Psoas muscle (tissue), 8 donors: ENCODE measurements around the gene LMO7. TPM values are rescaled to one million over a fixed set of nuclear protein-coding genes. Genes with fewer than 3 reads are reported as not detected.

Experiments
- ATAC-seq, 4 donors: fragments of 200-7000 bp; cut with Tn5 transposase; one replicate each; pipeline ENCODE4 v1.9.1; 2020; ENCODE audit warnings: moderate library complexity in 3 of 4, mild to moderate bottlenecking in 2 of 4
- DNase-seq, 2 donors: peaks; one replicate each; pipeline ENCODE4 v3.0.0-alpha.2; 2020
- H3K27ac ChIP-seq: fragments of 200-600 bp; one replicate; pipeline ENCODE4 v1.8.0; 2022
- H3K27me3 ChIP-seq, 3 donors: fragments of 200-600 bp in 1 of 3; one replicate each; pipeline versions ENCODE4 v1.6.1 to v1.8.0; 2013 to 2022; ENCODE audit warnings: low read length in 2 of 3, mild to moderate bottlenecking in 2 of 3, moderate library complexity in 1 of 3; ENCODE audit not compliant: insufficient read depth in 3 of 3
- H3K36me3 ChIP-seq, 2 donors: fragments of 200-600 bp in 1 of 2; one replicate each; pipeline versions ENCODE4 v1.6.1 to v1.8.0; 2013 to 2022; ENCODE audit warnings: low read depth in 1 of 2, mild to moderate bottlenecking in 1 of 2, moderate library complexity in 1 of 2; ENCODE audit not compliant: insufficient read depth in 1 of 2
- H3K4me1 ChIP-seq: fragments of 200-600 bp; one replicate; pipeline ENCODE4 v1.8.0; 2022
- H3K4me3 ChIP-seq: fragments of 200-600 bp; one replicate; pipeline ENCODE4 v1.8.0; 2022; ENCODE audit warnings: mild to moderate bottlenecking
- H3K9me3 ChIP-seq: fragments of 200-600 bp; one replicate; pipeline ENCODE4 v1.8.0; 2022
- WGBS, 3 donors: extraction: QIAGEN DNeasy Blood & Tissue Kit; methylation state at CpG; one replicate each; pipeline versions ENCODE4 v1.1.6 to v1.1.7; 2013; 5-methylcytosine and 5-hydroxymethylcytosine counted together
- intact Hi-C, 2 donors: fragments of 100-400 bp; cut with DNase I; formaldehyde crosslinking; loops; one replicate each; pipeline versions ENCODE4 v1.11.0 to v1.14.2; 2022
- polyA plus RNA-seq, 3 donors: library from polyadenylated mRNA; stranded (reverse); fragments of 200-250 nt; gene quantifications; one replicate each; pipeline ENCODE4 v1.2.3, GENCODE V29; 2013
- total RNA-seq, 4 donors: library from RNA; stranded (reverse); fragmentation: NEBNext Ultra II Directional in 2 of 4; extraction: Animal tissue kit (Norgen Biotek cat#: 25700) in 2 of 4; gene quantifications; one replicate each; pipeline versions ENCODE4 v1.2.1 to v1.2.4, GENCODE V29; 2021 to 2023
- TF ChIP-seq, protein P1 (sequence below): fragments of 200-600 bp; IDR thresholded peaks from one replicate; pipeline ENCODE4 v1.8.0; 2022; ENCODE audit warnings: antibody characterized with exemption
- donor health status: healthy with polysubstance abuse.
- donor health status: DM: no; HTN: no; CAD: no; lungs with moderate emphysema.
- donor health status: Bipolar disorder and iron deficiency.
- donor health status: healthy.
- donor health status: DM: yes; HTN: yes; CAD: no.
- donor health status: DM: no; HTN: no; CAD: no.
- donor health status: DM: no; HTN: no; CAD: no.
- donor health status: DM: yes; HTN: yes; CAD: no.

Gene LMO7
- total and polyA plus RNA-seq, 7 donors = 15.3 to 271 (median 97.9) TPM

DNA sequence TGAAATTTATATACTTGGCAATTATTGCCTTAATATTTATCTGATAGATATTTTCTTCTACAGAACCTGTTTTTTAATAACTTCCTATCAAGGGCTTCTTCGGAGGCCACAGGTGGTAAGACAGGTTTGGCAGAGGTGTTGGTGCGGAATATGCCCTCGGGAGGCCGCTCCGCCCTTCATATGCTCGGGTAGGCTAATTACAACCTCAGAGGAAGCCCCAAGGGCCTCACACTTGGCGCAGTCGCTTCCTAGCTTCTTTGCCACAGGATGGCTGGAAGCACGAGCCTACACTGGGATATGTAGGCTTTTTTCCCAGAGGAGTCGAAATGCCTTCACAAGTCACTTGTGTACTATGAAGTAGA lies 68.8 kb downstream of the LMO7 start:
- Histone ChIP-seq H3K4me1 (peaks cover 8% of the 10 kb centered on the region), H3K9me3 (no peaks in the 10 kb centered on the region), H3K27me3 (no peaks in the 10 kb centered on the region), H3K27ac (peak overlapping the region; percentile 84), H3K4me3 (peak overlapping the region; percentile 29), H3K36me3 (no peaks in the 10 kb centered on the region)
- peak; percentile 30 to 63 (median 54) for ATAC-seq
- WGBS, 3 donors = 67 to 71% (median 68%) methylated on average over 10 of the region's 10 CpGs
- TF ChIP-seq, protein P1, sequence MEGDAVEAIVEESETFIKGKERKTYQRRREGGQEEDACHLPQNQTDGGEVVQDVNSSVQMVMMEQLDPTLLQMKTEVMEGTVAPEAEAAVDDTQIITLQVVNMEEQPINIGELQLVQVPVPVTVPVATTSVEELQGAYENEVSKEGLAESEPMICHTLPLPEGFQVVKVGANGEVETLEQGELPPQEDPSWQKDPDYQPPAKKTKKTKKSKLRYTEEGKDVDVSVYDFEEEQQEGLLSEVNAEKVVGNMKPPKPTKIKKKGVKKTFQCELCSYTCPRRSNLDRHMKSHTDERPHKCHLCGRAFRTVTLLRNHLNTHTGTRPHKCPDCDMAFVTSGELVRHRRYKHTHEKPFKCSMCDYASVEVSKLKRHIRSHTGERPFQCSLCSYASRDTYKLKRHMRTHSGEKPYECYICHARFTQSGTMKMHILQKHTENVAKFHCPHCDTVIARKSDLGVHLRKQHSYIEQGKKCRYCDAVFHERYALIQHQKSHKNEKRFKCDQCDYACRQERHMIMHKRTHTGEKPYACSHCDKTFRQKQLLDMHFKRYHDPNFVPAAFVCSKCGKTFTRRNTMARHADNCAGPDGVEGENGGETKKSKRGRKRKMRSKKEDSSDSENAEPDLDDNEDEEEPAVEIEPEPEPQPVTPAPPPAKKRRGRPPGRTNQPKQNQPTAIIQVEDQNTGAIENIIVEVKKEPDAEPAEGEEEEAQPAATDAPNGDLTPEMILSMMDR = no peak
- intact Hi-C loops = loop anchor here in 1 of 2 donors (5.0 kb wide), 1 partner anchor 87 kb away; no protein-coding TSS in a partner anchor
- DNase-seq = no peak

DNA sequence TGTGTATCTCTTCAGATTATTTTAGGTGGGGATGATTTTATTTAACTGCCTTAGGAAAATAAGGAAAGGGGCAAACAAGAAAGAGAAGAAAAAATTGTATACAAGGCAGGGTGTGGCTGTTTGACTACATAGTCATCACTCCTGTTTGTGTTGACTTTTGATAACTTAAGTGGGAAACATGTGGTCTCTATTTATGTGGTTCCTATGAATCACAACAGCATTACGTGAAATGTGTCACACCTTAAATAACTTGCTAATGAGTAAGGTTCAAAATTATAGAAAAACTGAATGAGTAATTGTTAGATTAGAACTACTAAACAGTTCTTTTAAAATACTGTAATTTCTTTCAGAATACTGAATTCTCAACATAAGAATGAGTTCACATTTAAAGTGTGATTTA lies 69.3 kb downstream of the LMO7 start:
- peaks cover 8% of the 10 kb centered on the region for H3K4me1 ChIP-seq
- H3K9me3 ChIP-seq = no peaks in the 10 kb centered on the region
- H3K4me3 ChIP-seq = no peak overlapping the region
- DNase-seq (no peak), ATAC-seq (peak; percentile 59 to 84 (median 78))
- H3K27ac ChIP-seq = peak overlapping the region; percentile 84
- H3K27me3 ChIP-seq = no peaks in the 10 kb centered on the region
- intact Hi-C loops = no loop called here
- TF ChIP-seq, protein P1 = no peak
- no peaks in the 10 kb centered on the region for H3K36me3 ChIP-seq
- 39 to 58% (median 44%) methylated on average over 1 of the region's 1 CpG for WGBS, 3 donors

DNA sequence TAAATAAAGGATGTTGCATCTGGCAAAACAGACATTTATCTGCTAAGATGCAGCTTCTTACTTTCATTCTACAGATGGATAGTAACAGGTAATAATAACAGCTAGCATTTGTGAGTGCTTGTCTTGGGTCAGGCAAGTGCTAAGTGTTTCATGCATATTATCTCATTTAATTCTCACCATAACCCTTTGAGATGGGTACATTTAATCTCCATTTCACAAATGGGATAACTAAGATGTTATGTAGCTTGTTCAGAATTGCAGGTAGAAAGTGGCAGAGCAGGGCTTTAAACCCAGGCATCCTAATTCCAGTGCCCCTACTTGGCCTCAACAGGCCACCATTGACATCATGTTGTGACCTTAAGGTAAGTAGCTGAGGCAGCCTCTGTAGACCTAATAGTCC lies 69.8 kb downstream of the LMO7 start:
- H3K27me3 ChIP-seq = no peaks in the 10 kb centered on the region
- no peak for ATAC-seq
- H3K27ac ChIP-seq = peak overlapping the region; percentile 84
- H3K9me3 ChIP-seq = no peaks in the 10 kb centered on the region
- TF ChIP-seq, protein P1 = no peak
- peaks cover 8% of the 10 kb centered on the region for H3K4me1 ChIP-seq
- H3K36me3 ChIP-seq = no peaks in the 10 kb centered on the region
- intact Hi-C loops = no loop called here
- H3K4me3 ChIP-seq = no peak overlapping the region
- DNase-seq = no peak

DNA sequence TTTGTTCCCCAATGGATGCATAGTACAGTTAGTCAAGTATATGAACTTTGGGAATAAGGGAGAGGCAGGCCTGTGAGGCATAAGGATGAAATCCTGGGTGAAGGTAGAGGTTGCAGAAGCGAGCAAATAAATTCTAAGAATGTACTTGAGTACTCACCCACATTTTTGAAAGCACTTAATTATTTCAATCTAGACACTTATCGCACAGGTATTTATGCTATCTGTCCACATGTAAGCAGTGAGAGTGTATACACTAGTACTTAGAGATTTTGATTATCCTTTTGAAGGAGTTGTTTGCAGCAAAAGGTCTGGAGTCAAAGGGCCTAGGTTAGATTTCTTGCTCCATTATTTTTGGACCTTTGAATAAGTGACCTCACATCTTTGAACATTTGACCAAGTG lies 77.7 kb downstream of the LMO7 start:
- Histone ChIP-seq H3K4me1 (peaks cover 14% of the 10 kb centered on the region), H3K4me3 (no peak overlapping the region), H3K27me3 (no peaks in the 10 kb centered on the region), H3K36me3 (no peaks in the 10 kb centered on the region), H3K9me3 (no peaks in the 10 kb centered on the region), H3K27ac (no peak overlapping the region)
- WGBS, 3 donors = 97 to 100% (median 99%) methylated on average over 2 of the region's 2 CpGs
- intact Hi-C loops = no loop called here
- TF ChIP-seq, protein P1 = no peak
- no peak for ATAC-seq
- no peak for DNase-seq
